ENCODE measurements around the gene NAV1. TPM values are rescaled to one million over a fixed set of nuclear protein-coding genes. Genes with fewer than 3 reads are reported as not detected.

The NAV1 gene
- polyA plus RNA-seq, 1 donor (not counting 4 experiments of a cell fraction or from before 2014, with no cell fraction given): 13.2 TPM

DNA sequence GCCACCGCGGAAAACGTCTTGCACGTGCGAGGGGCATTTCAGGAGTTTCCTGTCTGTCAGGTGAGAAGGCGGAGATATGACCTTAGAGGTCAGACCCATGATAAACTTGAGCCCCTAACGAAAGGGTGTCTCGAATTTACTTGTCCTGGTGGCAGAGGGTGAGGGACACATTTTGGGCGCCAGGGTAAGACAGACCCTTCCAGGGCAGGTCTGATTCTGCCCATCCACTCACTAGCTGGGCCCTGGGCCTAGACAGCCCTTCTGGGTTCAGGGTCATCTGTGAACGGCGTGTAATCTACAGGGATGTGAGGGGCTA lies 31.6 kb upstream of the NAV1 start:
- Histone ChIP-seq H3K4me2 (ENCODE audit: control insufficient read depth, extremely low read depth, insufficient read depth, low read depth, low read length) (peak overlapping the region; percentile 87), H4K20me1 (ENCODE audit: control insufficient read depth, extremely low read depth, insufficient read depth, low read length) (peaks cover 3% of the 10 kb centered on the region), H3K27me3 (ENCODE audit: control insufficient read depth, extremely low read depth, insufficient read depth, low read length) (no peaks in the 10 kb centered on the region), H3K4me1 (ENCODE audit: control insufficient read depth, extremely low read depth, insufficient read depth, low read length) (peaks cover 43% of the 10 kb centered on the region), H2AFZ (ENCODE audit: control insufficient read depth, low read length) (peak overlapping the region; percentile 82), H3K9ac (ENCODE audit: control insufficient read depth, extremely low read depth, insufficient read depth, low read length) (peak overlapping the region; percentile 79), H3K9me1 (ENCODE audit: control insufficient read depth, extremely low read depth, insufficient read depth, low read length) (peaks cover 5% of the 10 kb centered on the region), H3K4me3 (ENCODE audit: control insufficient read depth in 2 of 3, extremely low read depth in 1 of 3, insufficient read depth in 2 of 3, low read depth in 1 of 3, low read length in 3 of 3) (peak overlapping the region; percentile 63 to 75 (median 63)), H3K27ac (ENCODE audit: control insufficient read depth, insufficient read depth, low read length) (peak overlapping the region; percentile 79), H3K36me3 (ENCODE audit: control insufficient read depth in 2 of 2, extremely low read depth in 1 of 2, insufficient read depth in 2 of 2, low read length in 2 of 2) (peaks cover 1 to 2% of the 10 kb centered on the region in 2 experiments), H3K9me3 (ENCODE audit: control insufficient read depth, low read depth, low read length) (no peaks in the 10 kb centered on the region), H3K79me2 (ENCODE audit: control insufficient read depth, insufficient read depth, low read length) (peaks cover 44% of the 10 kb centered on the region)
- DNase-seq (ENCODE audit: low read depth, low spot score) (no peak), FAIRE-seq (no peak)
- TF ChIP-seq EZH2 (IDR thresholded peaks at IDR 0.05; ENCODE audit: low read length): no peak
- TF ChIP-seq, protein P1, sequence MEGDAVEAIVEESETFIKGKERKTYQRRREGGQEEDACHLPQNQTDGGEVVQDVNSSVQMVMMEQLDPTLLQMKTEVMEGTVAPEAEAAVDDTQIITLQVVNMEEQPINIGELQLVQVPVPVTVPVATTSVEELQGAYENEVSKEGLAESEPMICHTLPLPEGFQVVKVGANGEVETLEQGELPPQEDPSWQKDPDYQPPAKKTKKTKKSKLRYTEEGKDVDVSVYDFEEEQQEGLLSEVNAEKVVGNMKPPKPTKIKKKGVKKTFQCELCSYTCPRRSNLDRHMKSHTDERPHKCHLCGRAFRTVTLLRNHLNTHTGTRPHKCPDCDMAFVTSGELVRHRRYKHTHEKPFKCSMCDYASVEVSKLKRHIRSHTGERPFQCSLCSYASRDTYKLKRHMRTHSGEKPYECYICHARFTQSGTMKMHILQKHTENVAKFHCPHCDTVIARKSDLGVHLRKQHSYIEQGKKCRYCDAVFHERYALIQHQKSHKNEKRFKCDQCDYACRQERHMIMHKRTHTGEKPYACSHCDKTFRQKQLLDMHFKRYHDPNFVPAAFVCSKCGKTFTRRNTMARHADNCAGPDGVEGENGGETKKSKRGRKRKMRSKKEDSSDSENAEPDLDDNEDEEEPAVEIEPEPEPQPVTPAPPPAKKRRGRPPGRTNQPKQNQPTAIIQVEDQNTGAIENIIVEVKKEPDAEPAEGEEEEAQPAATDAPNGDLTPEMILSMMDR (optimal IDR thresholded peaks at IDR 0.05 in 1 of 3, IDR thresholded peaks at IDR 0.05 in 1 of 3, conservative IDR thresholded peaks at IDR 0.05 in 1 of 3; ENCODE audit: extremely low read depth in 1 of 3, insufficient read depth in 2 of 3, low read length in 3 of 3): no peak
- dilution Hi-C loops (cut with MboI; ENCODE audit: extremely low pct_ligation_motif_present, low sequenced_read_pairs): no loop called here

DNA sequence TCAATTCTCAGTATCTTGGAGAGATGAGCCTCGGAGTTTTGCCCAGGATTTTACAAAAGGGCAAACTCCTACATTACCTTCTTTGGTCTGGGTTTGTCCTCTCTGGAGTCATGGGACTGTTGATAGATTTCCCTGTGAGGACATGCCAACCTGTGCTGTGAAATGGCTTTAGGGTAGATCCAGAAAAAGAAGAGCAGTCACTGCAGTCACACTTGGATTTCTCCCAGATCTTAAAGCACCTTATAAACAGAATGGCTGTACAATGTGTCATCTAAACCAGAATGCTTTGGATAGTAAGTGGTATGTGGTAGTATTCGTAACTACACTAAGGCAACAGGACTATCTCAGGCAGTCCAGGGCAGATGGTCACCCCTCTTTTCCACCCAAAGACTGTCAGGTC lies 30.1 kb upstream of the NAV1 start:
- Histone ChIP-seq H2AFZ (ENCODE audit: control insufficient read depth, low read length) (no peak overlapping the region), H3K27ac (ENCODE audit: control insufficient read depth, insufficient read depth, low read length) (no peak overlapping the region), H3K9me1 (ENCODE audit: control insufficient read depth, extremely low read depth, insufficient read depth, low read length) (peaks cover 5% of the 10 kb centered on the region), H3K9ac (ENCODE audit: control insufficient read depth, extremely low read depth, insufficient read depth, low read length) (no peak overlapping the region), H4K20me1 (ENCODE audit: control insufficient read depth, extremely low read depth, insufficient read depth, low read length) (peaks cover 3% of the 10 kb centered on the region), H3K4me1 (ENCODE audit: control insufficient read depth, extremely low read depth, insufficient read depth, low read length) (peaks cover 36% of the 10 kb centered on the region), H3K9me3 (ENCODE audit: control insufficient read depth, low read depth, low read length) (no peaks in the 10 kb centered on the region), H3K4me2 (ENCODE audit: control insufficient read depth, extremely low read depth, insufficient read depth, low read depth, low read length) (no peak overlapping the region), H3K27me3 (ENCODE audit: control insufficient read depth, extremely low read depth, insufficient read depth, low read length) (no peaks in the 10 kb centered on the region), H3K4me3 (ENCODE audit: control insufficient read depth in 2 of 3, extremely low read depth in 1 of 3, insufficient read depth in 2 of 3, low read depth in 1 of 3, low read length in 3 of 3) (no peak overlapping the region), H3K79me2 (ENCODE audit: control insufficient read depth, insufficient read depth, low read length) (peaks cover 29% of the 10 kb centered on the region), H3K36me3 (ENCODE audit: control insufficient read depth in 2 of 2, extremely low read depth in 1 of 2, insufficient read depth in 2 of 2, low read length in 2 of 2) (no peaks in the 10 kb centered on the region)
- dilution Hi-C loops (cut with MboI; ENCODE audit: extremely low pct_ligation_motif_present, low sequenced_read_pairs): no loop called here
- DNase-seq (ENCODE audit: low read depth, low spot score) (no peak), FAIRE-seq (no peak)
- TF ChIP-seq, protein P1 (optimal IDR thresholded peaks at IDR 0.05 in 1 of 3, IDR thresholded peaks at IDR 0.05 in 1 of 3, conservative IDR thresholded peaks at IDR 0.05 in 1 of 3; ENCODE audit: extremely low read depth in 1 of 3, insufficient read depth in 2 of 3, low read length in 3 of 3): no peak
- no peak for TF ChIP-seq EZH2 (IDR thresholded peaks at IDR 0.05; ENCODE audit: low read length)
